HG02678 (cell line): Measurements from ENCODE around the gene RRAD.

Experiments used
- ATAC-seq: cut with Tn5 transposase; IDR thresholded peaks from one replicate; pipeline ENCODE4 v1.9.1; 2021; ENCODE audit warnings: mild to moderate bottlenecking, moderate library complexity; ENCODE audit not compliant: unreplicated experiment

Gene RRAD

GRCh38 chr16:66919569-66920298 is 5.6 kb downstream of the RRAD start:
- no peak for ATAC-seq

- no peak for ATAC-seq
Observed at GRCh38 chr16:66918803-66919568, 6.3 kb downstream of the RRAD start, which contains the start of gene CDH16. Gene CDH16, minus strand, starts transcription at chr16:66918885. Its CDS starts 820 bp downstream, at chr16:66918065.

GRCh38 chr16:66918355-66918754 is 7.0 kb downstream of the RRAD start:
- ATAC-seq, result no peak

- no peak for ATAC-seq
Observed at GRCh38 chr16:66917741-66918140, 7.6 kb downstream of the RRAD start.

GRCh38 chr16:66916518-66916917 is 8.8 kb downstream of the RRAD start:
- ATAC-seq, result no peak

GRCh38 chr16:66915041-66915440 is 10.3 kb downstream of the RRAD start:
- ATAC-seq, result no peak

- ATAC-seq, result no peak
Observed at GRCh38 chr16:66914541-66914940, 10.8 kb downstream of the RRAD start.

GRCh38 chr16:66913711-66914110 is 11.6 kb downstream of the RRAD start:
- no peak for ATAC-seq

- ATAC-seq, result no peak
Observed at GRCh38 chr16:66913081-66913480, 12.3 kb downstream of the RRAD start.

GRCh38 chr16:66911801-66912200 is 13.5 kb downstream of the RRAD start:
- ATAC-seq, result no peak

- no peak for ATAC-seq
Observed at GRCh38 chr16:66911112-66911511, 14.2 kb downstream of the RRAD start.

GRCh38 chr16:66910175-66910940 is 15.0 kb downstream of the RRAD start:
- no peak for ATAC-seq

GRCh38 chr16:66908762-66909559 is 16.4 kb downstream of the RRAD start:
- ATAC-seq, result no peak

GRCh38 chr16:66908116-66908515 is 17.2 kb downstream of the RRAD start:
- no peak for ATAC-seq

GRCh38 chr16:66906916-66907836 is 18.2 kb downstream of the RRAD start:
- ATAC-seq, result no peak

- no peak for ATAC-seq
Observed at GRCh38 chr16:66905633-66906539, 19.4 kb downstream of the RRAD start.

- no peak for ATAC-seq
Observed at GRCh38 chr16:66904846-66905632, 20.3 kb downstream of the RRAD start.

GRCh38 chr16:66904428-66904845 is 20.9 kb downstream of the RRAD start:
- ATAC-seq, result no peak
